HG02678 (cell line): ENCODE results near the gene NACAD.

Experiments
- ATAC-seq: cut with Tn5 transposase; IDR thresholded peaks from one replicate; pipeline ENCODE4 v1.9.1; 2021; ENCODE audit warnings: mild to moderate bottlenecking, moderate library complexity; ENCODE audit not compliant: unreplicated experiment

Gene NACAD

DNA sequence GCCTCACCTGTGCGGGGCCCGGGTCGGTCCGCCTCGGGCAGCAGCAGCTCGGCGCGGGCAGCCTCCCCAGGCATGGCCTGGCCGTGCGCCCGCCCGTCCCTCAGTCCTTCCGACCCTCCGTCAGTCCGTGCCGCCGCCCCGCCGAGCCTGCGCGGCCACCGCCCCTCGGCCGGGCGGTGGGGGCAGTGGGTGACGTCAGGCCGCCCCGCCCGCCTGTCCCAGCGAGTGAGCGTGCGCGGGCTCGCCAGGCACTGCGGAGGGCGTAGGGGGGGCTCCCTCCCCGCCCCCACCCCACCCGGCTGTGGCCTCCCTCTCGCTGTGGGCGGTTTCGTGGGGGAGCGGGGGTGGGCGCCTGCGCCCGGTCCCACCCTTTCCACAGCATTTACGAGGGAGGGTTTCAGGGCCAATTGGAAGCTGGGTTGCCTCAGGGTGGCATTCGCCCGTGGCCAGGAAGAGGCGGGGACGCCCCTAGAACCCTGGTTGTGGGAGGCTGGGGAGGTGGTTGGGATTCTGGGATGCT lies at the start of gene NACAD:
Gene NACAD (minus strand): TSS at position 149 of the 520 bp plus-strand sequence. CDS start 75 bp downstream, at position 74.
- no peak for ATAC-seq

GRCh38 chr7:45136106-45137060 lies 47.6 kb upstream of the NACAD start:
- no peak for ATAC-seq

DNA sequence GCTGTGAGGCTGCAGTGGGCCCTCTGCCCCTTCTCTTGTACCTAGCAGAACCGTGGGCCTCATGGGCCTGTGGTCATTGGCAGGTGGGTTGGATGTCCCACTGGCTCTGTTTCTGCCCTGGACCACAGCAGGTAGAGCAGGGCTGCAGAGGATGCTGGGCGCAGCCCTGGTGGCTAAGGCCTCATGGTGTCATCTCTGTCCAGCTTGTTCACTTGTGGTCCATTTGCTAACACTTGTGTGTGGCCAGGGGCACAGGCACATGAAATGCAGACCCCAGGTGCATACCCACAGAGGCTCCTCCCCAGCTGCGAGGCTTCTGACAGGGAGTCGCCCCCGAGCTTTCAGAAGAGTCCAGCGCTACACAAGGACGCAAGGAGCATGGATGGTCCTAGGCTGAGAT lies 45.1 kb upstream of the NACAD start:
- ATAC-seq, result no peak

GRCh38 chr7:45133352-45133751 lies 44.6 kb upstream of the NACAD start:
- no peak for ATAC-seq

DNA sequence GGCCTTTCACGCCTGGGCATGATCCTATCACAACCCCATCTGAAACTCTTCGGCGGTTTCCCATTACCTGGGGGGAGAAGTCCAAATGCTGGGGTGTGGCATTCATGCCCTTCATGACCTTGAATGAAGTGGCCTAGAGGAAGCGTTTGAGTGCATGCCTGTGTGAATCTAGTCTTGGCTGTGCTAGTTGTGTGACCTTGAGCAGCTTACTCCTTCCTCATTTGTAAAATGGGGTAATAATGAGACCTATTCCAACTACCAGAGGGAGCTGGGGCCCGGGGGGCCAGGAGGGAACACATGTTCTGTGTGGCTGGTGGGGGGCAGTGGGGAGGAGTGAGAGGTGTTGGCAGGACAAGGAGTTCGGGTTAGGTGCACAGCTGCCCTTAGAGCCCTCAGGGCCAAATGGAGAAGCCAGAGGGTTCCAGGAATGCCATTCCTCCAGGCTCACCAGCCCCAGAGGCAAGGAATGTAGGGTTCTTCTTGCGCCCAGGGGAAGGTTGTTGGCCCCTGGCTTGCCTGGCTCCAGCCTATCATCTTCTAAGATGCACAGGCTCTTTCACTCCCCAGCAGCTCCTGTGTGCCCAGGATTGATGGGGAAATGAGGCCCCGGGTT lies 44.0 kb upstream of the NACAD start:
- no peak for ATAC-seq

DNA sequence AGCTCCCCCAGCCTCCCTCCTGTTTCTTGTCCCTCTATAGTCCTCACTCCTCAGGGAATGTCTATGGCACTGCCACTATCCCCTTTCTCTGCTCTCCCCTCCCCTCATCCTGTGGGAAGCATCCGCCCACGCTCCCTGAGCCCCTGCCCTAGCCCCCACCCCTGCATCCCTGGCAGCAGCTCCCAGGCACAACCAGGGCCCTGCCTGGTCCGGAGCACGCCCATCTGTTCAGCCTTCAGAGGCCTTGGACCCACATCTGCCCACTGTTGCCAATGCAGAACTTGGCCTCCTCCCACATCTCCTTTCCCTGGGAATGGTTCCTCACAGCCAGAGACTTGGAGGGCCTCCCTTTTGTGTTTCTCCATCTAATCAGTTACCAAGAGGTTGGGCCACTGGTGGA lies 43.1 kb upstream of the NACAD start:
- no peak for ATAC-seq

DNA sequence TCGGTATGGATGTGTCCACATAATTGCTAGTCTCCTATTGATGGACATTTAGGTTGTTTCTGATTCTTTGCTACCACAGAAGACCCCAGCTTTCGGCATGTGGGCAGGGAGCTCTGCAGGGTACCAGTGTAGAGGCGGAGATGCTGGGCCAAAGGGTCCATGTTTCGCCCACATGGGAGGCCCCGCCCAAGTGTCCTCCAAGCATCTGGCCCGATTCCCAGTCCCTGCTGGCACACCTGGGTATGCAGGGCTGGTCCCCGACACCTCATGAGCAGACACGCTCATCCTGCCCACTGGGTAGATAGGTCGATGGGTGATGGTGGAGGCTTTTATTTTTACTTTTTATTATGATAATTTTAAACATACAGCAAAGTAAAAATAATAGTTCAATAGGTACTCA lies 42.1 kb upstream of the NACAD start:
- ATAC-seq, result no peak

DNA sequence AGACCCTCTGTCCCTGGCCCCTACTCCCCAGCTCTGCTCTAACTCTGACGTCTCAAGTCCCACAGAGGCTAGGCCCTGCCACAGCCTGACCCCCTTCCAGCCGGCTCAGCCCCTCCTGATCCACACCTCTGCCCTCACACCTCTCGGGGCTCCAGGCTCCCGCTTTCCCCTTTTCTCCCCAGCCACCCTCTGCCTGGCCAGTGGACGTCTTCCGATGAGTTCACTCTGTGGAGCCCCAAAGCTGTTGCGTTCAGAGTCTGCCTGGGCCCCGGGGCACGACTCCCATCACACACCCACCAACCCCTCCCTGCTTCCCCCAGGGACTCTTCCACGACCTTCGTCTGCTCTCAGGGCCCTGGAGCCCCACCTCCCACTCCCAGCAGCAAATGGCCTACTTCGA lies 41.1 kb upstream of the NACAD start:
- ATAC-seq, result no peak

GRCh38 chr7:45129181-45129800 lies 40.5 kb upstream of the NACAD start:
- ATAC-seq, result no peak

GRCh38 chr7:45126920-45127319 lies 38.2 kb upstream of the NACAD start:
- ATAC-seq, result no peak

DNA sequence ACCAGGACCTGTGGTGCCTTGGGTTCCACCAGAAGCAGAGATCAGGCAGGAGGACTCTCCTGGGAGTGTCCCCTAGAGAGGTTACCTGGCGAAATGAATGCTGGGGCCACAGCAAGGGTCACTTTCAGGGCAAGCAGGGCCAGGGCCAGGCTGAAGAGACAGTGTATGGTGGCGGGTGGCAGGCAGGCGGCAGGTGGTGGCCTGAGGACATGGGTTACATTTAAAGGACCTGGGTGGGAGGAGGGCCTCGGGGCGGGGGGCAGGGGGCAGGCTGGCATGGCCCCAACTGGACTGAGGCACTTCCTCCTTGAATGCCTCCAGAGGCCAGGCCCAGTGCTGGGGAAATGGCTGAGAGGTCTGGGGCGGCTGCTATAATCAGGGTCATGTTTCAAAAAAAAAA lies 37.4 kb upstream of the NACAD start:
- ATAC-seq, result no peak

DNA sequence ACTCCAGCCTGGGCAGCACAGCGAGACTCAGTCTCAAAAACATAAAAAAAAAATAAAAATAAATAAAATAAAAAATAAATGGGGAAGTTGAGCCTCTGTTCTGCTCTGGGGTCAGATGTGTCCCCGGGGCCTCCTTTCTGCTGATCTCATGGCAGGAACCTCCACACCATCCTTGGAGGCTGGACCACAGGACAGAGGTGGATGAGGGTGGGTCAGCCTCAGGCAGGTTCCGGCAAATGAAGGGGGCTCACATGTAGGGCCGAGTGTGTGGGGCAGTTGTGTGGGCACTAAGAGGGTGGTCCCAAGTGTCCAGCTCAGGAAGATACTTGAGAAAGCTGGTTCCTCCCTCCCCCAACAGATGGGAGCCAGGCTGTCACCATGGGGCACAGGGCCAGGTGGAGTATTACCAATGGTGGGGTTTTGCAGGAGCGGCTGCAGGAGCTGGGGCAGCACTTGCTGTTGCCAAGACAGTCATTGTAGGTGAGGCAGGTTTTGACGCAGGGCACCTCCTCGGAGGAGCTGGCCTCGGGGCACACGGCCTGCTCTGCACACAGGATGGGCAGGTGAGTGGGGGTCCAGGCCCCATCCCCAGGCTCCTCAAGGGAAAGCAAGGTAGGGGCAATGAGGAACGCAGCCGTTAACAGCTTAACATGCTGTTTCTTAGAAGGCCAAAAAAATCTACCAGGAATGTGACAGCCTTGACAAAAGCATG lies 36.6 kb upstream of the NACAD start:
- ATAC-seq, result no peak

- no peak for ATAC-seq
Measured at GRCh38 chr7:45123913-45124710, 35.3 kb upstream of the NACAD start.

GRCh38 chr7:45122975-45123860 lies 34.4 kb upstream of the NACAD start:
- ATAC-seq, result no peak

DNA sequence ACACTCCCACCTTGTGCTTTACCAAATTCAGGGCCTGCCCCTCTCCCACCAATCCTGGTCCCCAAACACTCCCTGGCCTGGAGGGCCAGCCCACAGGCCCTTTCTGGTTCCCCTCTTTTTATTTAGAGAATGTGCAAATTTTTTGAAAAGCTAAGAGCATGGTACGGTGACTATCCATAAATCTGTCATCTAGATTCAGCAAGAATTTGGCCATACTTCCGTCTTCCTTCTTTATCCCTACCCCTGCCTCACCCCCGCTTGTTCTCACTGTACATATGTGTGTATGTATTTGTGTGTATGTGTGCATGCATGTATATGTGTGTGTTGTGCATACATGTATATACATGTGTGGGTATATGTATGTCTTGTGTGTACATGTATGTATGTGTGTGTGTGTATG lies 30.8 kb upstream of the NACAD start:
- ATAC-seq, result no peak

GRCh38 chr7:45118889-45119331 lies 30.1 kb upstream of the NACAD start:
- ATAC-seq, result no peak

DNA sequence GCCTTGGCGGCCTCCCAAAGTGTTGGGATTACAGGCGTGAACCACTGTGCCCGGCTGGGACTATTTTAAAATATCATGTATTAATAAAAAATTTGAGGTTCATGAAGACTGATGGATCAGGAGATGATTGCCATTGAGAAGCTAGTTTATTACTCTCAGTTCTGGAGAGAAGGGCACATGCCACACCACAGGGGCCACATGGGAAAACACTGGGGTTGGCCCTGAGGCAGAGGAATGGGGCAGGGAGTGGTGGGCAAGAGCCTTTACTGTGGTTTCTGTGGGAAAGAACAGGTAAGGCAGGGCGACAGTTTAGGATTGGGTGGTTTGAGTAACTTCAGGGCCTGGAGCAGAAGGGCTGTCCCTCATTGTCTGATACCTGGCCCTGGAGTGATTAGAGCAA lies 29.5 kb upstream of the NACAD start:
- ATAC-seq, result no peak

- ATAC-seq, result no peak
Measured at GRCh38 chr7:45117582-45117981, 28.8 kb upstream of the NACAD start.

DNA sequence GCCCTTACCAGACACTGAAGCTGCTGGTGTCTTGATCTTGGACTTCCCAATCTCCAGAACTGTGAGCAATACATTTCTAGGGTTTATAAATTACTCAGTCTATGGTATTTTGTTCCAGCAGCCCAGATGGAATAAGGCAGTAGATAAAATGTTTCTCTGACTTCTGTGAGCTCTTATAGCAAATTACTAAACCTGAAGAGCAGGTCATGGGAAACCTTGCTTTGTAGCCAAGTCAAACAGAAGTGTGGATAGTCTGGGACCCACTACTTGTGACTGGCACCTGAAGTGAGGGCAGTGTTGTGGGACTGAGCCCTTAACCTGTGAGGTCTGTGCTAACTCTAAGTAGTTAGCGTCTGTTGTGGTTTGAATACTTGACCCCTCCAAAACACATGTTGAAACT lies 27.3 kb upstream of the NACAD start:
- ATAC-seq, result no peak
